K562 (cell line): ENCODE data around the gene RPN1.

Experiments used
- BCOR ChIP-seq: fragments of 450-650 bp; IDR thresholded peaks from 2 replicates; pipeline ENCODE4 v1.6.1; 2016
- CC2D1A ChIP-seq: fragments of 450-650 bp; IDR thresholded peaks from 2 replicates; pipeline ENCODE4 v1.6.1; 2017; ENCODE audit warnings: mild to moderate bottlenecking
- CEBPB ChIP-seq: fragments of 450-650 bp; IDR thresholded peaks from 2 replicates; pipeline ENCODE4 v1.6.1; 2016; ENCODE audit warnings: missing genetic modification characterization, missing compliant biosample characterization
- DIDO1 ChIP-seq: fragments of 450-650 bp; IDR thresholded peaks from 2 replicates; pipeline ENCODE4 v1.6.1; 2016; ENCODE audit warnings: low read depth, missing biosample characterization, missing genetic modification characterization
- ELF4 ChIP-seq: fragments of 450-650 bp; formaldehyde crosslinking; IDR thresholded peaks from 2 replicates; pipeline ENCODE4 v1.4.0; 2022; ENCODE audit warnings: missing genetic modification characterization
- EP400 ChIP-seq: fragments of 450-650 bp; IDR thresholded peaks from 2 replicates; pipeline ENCODE4 v1.6.1; 2017; ENCODE audit warnings: antibody characterized with exemption, mild to moderate bottlenecking, moderate library complexity
- HNRNPH1 ChIP-seq: fragments of 200-400 bp; formaldehyde crosslinking; optimal IDR thresholded peaks from 2 replicates; pipeline ENCODE3; 2017; ENCODE audit warnings: low read depth, mild to moderate bottlenecking, low read length, moderate library complexity
- KDM1A ChIP-seq, 2 experiments: fragments of 450-650 bp; IDR thresholded peaks; 2 replicates each; pipeline ENCODE4 v1.6.1; 2016; ENCODE audit warnings: mild to moderate bottlenecking in 2 of 2
- POLR2A ChIP-seq: fragments of 450-650 bp; conservative IDR thresholded peaks from 2 replicates; pipeline ENCODE4 v1.6.1; 2016
- SAFB2 ChIP-seq: fragments of 200-400 bp; formaldehyde crosslinking; IDR thresholded peaks from 2 replicates; pipeline ENCODE4 v1.6.1; 2018; ENCODE audit warnings: borderline replicate concordance, low read length, low read depth, moderate library complexity; ENCODE audit not compliant: severe bottlenecking
- TEAD4 ChIP-seq, 2 experiments: sonication (generic) in 1 of 2; formaldehyde crosslinking in 1 of 2; IDR thresholded peaks; 2 replicates each; pipeline versions ENCODE4 v1.6.1 to v1.8.0; 2012 to 2022; ENCODE audit warnings: borderline replicate concordance in 1 of 2, inconsistent platforms in 1 of 2, low read length in 1 of 2, mild to moderate bottlenecking in 1 of 2, missing genetic modification reagents in 1 of 2
- TF ChIP-seq, protein P1 (sequence below), 3 experiments: IDR thresholded peaks in 2 of 3; conservative IDR thresholded peaks in 1 of 3; 2 replicates each; pipeline ENCODE4 v1.5.1; 2011 to 2012; ENCODE audit warnings: low read length in 3 of 3, mild to moderate bottlenecking in 3 of 3, control low read depth in 2 of 3, improper control_type of control experiment in 1 of 3, inconsistent platforms in 1 of 3, low read depth in 1 of 3, mixed read lengths in 1 of 3, moderate library complexity in 1 of 3; ENCODE audit not compliant: insufficient read depth in 2 of 3
- TF ChIP-seq, protein P2 (sequence below): sonication (generic); formaldehyde crosslinking; IDR thresholded peaks from 2 replicates; pipeline ENCODE4 v1.9.0; 2022; ENCODE audit warnings: mild to moderate bottlenecking, missing genetic modification reagents
- TF ChIP-seq, protein P3 (sequence below), 2 experiments: IDR thresholded peaks; 2 replicates each; pipeline ENCODE4 v1.6.1; 2011; ENCODE audit warnings: borderline replicate concordance in 1 of 2, control low read depth in 1 of 2, low read depth in 1 of 2, low read length in 1 of 2, mild to moderate bottlenecking in 1 of 2, mixed read lengths in 1 of 2, moderate library complexity in 1 of 2; ENCODE audit not compliant: insufficient read depth in 1 of 2, insufficient read length in 1 of 2, poor library complexity in 1 of 2, severe bottlenecking in 1 of 2; ENCODE audit errors: extremely low read depth in 1 of 2

DNA sequence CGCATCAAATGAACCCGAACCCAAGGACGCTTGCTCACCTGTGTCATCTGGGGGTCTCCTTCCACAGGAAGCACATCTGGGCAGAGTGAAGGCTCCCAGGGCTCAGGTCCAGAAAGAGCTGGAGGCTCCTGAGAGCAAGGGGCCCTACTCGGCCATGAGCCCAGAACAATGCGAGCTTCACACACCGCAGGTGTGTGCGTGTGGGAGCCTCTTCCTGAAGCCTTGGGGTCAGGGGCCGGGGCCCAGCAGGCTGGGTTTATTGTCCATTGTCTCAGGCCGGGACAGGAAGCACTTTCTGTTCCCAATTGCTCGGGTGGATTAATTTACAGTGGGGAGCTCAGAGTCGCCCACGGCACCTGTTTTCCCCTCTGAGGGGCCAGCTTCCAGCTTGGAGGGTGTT is 74.8 kb downstream of the RPN1 start:
- TF ChIP-seq, protein P1, sequence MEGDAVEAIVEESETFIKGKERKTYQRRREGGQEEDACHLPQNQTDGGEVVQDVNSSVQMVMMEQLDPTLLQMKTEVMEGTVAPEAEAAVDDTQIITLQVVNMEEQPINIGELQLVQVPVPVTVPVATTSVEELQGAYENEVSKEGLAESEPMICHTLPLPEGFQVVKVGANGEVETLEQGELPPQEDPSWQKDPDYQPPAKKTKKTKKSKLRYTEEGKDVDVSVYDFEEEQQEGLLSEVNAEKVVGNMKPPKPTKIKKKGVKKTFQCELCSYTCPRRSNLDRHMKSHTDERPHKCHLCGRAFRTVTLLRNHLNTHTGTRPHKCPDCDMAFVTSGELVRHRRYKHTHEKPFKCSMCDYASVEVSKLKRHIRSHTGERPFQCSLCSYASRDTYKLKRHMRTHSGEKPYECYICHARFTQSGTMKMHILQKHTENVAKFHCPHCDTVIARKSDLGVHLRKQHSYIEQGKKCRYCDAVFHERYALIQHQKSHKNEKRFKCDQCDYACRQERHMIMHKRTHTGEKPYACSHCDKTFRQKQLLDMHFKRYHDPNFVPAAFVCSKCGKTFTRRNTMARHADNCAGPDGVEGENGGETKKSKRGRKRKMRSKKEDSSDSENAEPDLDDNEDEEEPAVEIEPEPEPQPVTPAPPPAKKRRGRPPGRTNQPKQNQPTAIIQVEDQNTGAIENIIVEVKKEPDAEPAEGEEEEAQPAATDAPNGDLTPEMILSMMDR (IDR thresholded peaks at IDR 0.05 in 2 of 3, conservative IDR thresholded peaks at IDR 0.05 in 1 of 3; ENCODE audit: insufficient read depth in 2 of 3, low read depth in 1 of 3, low read length in 3 of 3) = no peak
- TF ChIP-seq ELF4 (CRISPR knock-in tag) (no peak), DIDO1 (tag) (no peak), CEBPB (no peak), EP400 (no peak), BCOR (no peak), POLR2A (no peak), SAFB2 (no peak), TEAD4 (IDR thresholded peaks at IDR 0.05; ENCODE audit: low read length) (no peak), TEAD4 (CRISPR knock-in tag; IDR thresholded peaks at IDR 0.05; ENCODE audit: borderline replicate concordance) (no peak), KDM1A (IDR thresholded peaks at IDR 0.05) (no peak), CC2D1A (no peak), HNRNPH1 (no peak)
- TF ChIP-seq, protein P2, sequence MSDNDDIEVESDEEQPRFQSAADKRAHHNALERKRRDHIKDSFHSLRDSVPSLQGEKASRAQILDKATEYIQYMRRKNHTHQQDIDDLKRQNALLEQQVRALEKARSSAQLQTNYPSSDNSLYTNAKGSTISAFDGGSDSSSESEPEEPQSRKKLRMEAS (CRISPR knock-in tag) = no peak
- TF ChIP-seq, protein P3, sequence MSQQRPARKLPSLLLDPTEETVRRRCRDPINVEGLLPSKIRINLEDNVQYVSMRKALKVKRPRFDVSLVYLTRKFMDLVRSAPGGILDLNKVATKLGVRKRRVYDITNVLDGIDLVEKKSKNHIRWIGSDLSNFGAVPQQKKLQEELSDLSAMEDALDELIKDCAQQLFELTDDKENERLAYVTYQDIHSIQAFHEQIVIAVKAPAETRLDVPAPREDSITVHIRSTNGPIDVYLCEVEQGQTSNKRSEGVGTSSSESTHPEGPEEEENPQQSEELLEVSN (IDR thresholded peaks at IDR 0.05; ENCODE audit: borderline replicate concordance in 1 of 2, extremely low read depth in 1 of 2, insufficient read depth in 1 of 2, insufficient read length in 1 of 2, low read depth in 1 of 2, low read length in 1 of 2, poor library complexity in 1 of 2, severe bottlenecking in 1 of 2) = no peak
